Stomach (tissue), 4 donors: ENCODE measurements around the gene MCEE.

Source experiments
- CTCF ChIP-seq, 7 experiments: fragments of 450-650 bp in 4 of 7; fragments of 200-600 bp in 3 of 7; sonication (generic) in 3 of 7; IDR thresholded peaks; one replicate each; pipeline ENCODE4 v1.5.1; 2016 to 2019; ENCODE audit warnings: antibody characterized with exemption in 7 of 7, control low read depth in 2 of 7, mild to moderate bottlenecking in 1 of 7
- EP300 ChIP-seq: sonication (generic); formaldehyde crosslinking; IDR thresholded peaks from one replicate; pipeline ENCODE4 v1.6.1; 2017; ENCODE audit warnings: antibody characterized with exemption
- POLR2A ChIP-seq, 4 donors: fragments of 450-650 bp; IDR thresholded peaks; one replicate each; pipeline ENCODE4 v1.6.1; 2016; ENCODE audit warnings: antibody characterized with exemption in 4 of 4, control low read depth in 2 of 4, mild to moderate bottlenecking in 1 of 4, moderate library complexity in 1 of 4
- POLR2AphosphoS5 ChIP-seq, 3 donors: sonication (generic); formaldehyde crosslinking; IDR thresholded peaks; one replicate each; pipeline ENCODE4 v1.6.1; 2016; ENCODE audit warnings: antibody characterized with exemption in 3 of 3

GRCh38 chr2:71074893-71075395, 55.1 kb downstream of the MCEE start:
- TF ChIP-seq CTCF (IDR thresholded peaks at IDR 0.05) (no peak), POLR2A (IDR thresholded peaks at IDR 0.05) (no peak), EP300 (no peak), POLR2AphosphoS5 (IDR thresholded peaks at IDR 0.05) (no peak)
